ENCODE results near the gene SRPK3.

SRPK3 gene

GRCh38 chrX:153820601-153821000 lies 39.8 kb downstream of the SRPK3 start:
- no peak overlapping the region for H3K27ac ChIP-seq
- TF ChIP-seq CTCF (IDR thresholded peaks at IDR 0.05) (no peak), ZFX (IDR thresholded peaks at IDR 0.05; ENCODE audit: borderline replicate concordance) (no peak)

- H3K27ac ChIP-seq, result no peak overlapping the region
- TF ChIP-seq ZFX (IDR thresholded peaks at IDR 0.05; ENCODE audit: borderline replicate concordance) (no peak), CTCF (IDR thresholded peaks at IDR 0.05) (no peak)
Measured at GRCh38 chrX:153821066-153821465, 40.2 kb downstream of the SRPK3 start.

GRCh38 chrX:153824348-153824747 lies 43.5 kb downstream of the SRPK3 start:
- TF ChIP-seq ZFX (IDR thresholded peaks at IDR 0.05; ENCODE audit: borderline replicate concordance) (no peak), CTCF (IDR thresholded peaks at IDR 0.05) (no peak)
- H3K27ac ChIP-seq, result no peak overlapping the region

GRCh38 chrX:153825042-153825441 lies 44.2 kb downstream of the SRPK3 start:
- H3K27ac ChIP-seq, result no peak overlapping the region
- TF ChIP-seq CTCF (IDR thresholded peaks at IDR 0.05), result no peak
- TF ChIP-seq ZFX (IDR thresholded peaks at IDR 0.05; ENCODE audit: borderline replicate concordance), result no peak

GRCh38 chrX:153827016-153827415 lies 46.2 kb downstream of the SRPK3 start:
- no peak overlapping the region for H3K27ac ChIP-seq
- TF ChIP-seq CTCF (IDR thresholded peaks at IDR 0.05) (no peak), ZFX (IDR thresholded peaks at IDR 0.05; ENCODE audit: borderline replicate concordance) (no peak)

- TF ChIP-seq ZFX (IDR thresholded peaks at IDR 0.05; ENCODE audit: borderline replicate concordance) (no peak), CTCF (IDR thresholded peaks at IDR 0.05) (no peak)
- no peak overlapping the region for H3K27ac ChIP-seq
Measured at GRCh38 chrX:153827903-153828302, 47.1 kb downstream of the SRPK3 start.

GRCh38 chrX:153828308-153828707 lies 47.5 kb downstream of the SRPK3 start:
- no peak for TF ChIP-seq CTCF (IDR thresholded peaks at IDR 0.05)
- no peak for TF ChIP-seq ZFX (IDR thresholded peaks at IDR 0.05; ENCODE audit: borderline replicate concordance)
- H3K27ac ChIP-seq, result no peak overlapping the region
